ENCODE measurements around the gene COL16A1.

- no peak for TF ChIP-seq CTCF (IDR thresholded peaks at IDR 0.05; ENCODE audit: borderline replicate concordance, extremely low read depth, low read length, poor library complexity, severe bottlenecking)
- TF ChIP-seq EZH2 (IDR thresholded peaks at IDR 0.05; ENCODE audit: borderline replicate concordance, low read depth, low read length, severe bottlenecking) = no peak
Observed at GRCh38 chr1:31627930-31628559, 75.8 kb downstream of the COL16A1 start.
